Stimulated activated CD8-positive, alpha-beta memory T cell treated with anti-CD3 and anti-CD28 coated beads, Interleukin-15, amount 100 ng/mL, for 1 hour (primary cell): ENCODE data around the gene PTPN4.

Source experiments
- DNase-seq: peaks from one replicate; pipeline ENCODE4 v3.0.0-alpha.2; 2020; ENCODE audit warnings: low read depth

PTPN4 gene

DNA sequence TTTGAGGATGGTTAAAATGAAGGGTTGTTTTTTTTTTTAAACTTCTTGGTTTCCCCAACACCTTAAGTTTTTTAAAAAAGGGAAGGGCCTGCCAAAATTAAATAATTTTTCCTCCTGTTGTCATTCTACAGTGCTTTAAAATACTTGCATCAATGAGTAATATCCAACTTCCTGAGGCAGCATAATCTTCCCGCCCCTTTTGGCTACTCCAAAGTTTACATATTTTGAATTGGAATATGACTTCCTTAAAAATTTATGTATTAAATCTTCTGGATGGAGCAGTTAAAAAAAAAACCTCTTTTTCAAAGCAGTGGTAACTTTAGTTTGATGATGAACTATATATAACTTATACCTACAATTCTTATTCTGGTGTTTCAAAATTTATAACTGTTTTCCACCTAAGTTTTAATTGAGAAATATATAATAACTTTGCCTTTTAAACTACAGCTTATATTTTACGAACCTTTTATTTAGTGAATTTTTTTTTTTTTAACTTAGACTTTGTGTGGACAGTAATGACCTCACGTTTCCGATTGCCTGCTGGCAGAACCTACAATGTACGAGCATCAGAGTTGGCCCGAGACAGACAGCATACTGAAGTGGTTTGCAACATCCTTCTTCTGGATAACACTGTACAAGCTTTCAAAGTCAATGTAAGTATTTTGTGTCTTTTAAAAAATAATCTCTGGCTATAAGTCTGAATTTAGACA lies 49.8 kb downstream of the PTPN4 start:
- DNase-seq, result no peak

DNA sequence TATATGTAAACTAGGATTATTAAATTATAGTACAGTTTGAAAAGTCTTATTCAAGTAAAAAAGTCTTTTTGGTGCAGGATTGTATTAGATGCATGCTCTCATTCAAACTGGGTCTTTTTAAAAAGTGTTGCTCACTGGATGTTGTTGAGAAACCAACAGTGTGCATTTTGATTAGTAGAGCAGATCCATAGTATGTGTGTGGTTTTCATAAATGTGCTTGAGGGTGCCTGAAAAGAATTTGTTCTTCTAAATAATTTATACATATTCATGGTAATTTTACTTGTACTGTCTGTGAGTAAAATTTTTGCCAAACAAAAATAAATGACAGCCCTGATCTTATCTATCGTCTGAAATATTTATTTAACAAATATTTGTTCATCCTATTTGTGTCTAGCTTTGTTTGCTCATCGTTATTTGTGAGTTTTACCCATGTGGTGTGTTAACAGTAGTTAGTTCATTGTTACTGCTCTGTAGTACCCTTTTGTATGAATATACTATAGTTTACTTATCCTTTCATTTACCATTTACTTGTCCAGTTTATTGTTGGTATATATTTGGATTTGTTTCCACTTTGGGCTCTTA lies 50.4 kb downstream of the PTPN4 start:
- no peak for DNase-seq

DNA sequence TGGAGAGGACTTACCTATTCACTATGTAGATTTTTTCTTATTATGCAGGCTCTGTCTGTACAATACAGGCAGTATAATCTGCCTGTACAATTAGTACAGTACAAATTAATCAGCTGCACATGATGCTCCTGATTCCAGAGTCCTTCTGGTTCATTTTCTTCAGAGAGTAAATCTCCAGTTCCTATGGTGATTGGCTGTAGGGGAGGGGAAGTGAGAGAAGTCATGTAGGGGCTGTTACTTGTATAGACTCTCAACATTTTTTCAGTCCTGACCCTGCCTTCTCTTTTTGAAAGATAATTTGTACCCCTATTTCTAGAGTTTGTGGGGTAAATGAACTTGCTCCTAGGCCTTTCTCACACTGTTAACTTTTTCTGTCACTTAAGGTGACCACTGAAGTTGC lies 54.5 kb downstream of the PTPN4 start:
- DNase-seq, result no peak

DNA sequence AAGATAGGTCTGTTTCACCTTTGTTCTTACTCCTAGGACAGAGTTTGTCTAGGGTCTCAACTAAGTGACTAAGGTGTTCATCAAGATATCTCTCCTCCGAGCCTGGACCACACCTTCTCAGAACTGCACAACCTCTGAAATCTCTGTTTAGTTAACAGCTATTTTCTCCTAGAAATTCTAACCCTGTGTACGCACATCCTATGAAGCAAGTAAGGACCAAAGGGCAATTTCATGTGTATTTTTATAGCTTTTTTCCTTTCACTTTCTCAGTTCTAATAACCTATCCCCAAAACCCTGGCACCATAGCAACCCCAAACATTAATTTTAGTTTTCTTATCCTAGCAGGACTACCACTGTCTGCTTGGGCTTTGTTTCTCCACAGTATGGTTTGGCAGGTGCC lies 59.1 kb downstream of the PTPN4 start:
- DNase-seq, result no peak

DNA sequence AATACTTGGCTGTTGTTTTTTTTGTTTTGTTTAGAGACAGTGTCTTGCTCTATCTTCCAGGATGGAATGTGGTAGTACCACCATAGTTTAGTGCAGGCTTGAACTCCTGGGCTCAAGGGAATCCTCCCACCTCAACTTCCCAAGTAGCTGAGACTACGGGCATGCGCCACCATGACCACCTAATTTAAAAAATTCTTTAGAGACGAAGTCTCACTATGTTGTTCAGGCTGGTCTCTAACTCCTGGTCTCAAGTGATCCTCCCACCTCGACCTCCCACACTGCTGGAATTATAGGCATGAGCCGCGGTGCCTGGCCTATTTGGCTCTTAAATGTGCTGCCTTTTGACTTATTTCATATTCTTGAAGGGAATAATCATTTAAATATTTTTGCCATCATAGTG lies 60.1 kb downstream of the PTPN4 start:
- DNase-seq, result no peak

DNA sequence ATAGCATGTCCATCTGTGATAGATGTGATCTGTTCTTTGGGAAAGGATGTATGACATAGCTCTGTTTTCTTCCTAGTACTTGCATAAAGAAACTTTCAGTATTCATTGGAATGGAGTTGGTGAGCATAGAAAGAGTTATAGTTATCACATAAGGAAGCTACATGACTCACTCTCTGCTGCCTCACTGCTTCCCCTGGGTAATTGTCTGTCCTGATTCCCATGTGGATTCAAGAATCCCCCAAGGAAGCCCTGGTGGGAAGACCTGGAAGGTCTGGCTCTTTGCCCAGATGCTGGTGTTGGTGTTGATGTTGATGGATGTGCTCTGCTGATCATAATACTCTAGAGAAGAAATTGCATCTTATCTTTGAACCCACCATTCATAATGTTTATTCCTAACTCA lies 60.6 kb downstream of the PTPN4 start:
- no peak for DNase-seq

DNA sequence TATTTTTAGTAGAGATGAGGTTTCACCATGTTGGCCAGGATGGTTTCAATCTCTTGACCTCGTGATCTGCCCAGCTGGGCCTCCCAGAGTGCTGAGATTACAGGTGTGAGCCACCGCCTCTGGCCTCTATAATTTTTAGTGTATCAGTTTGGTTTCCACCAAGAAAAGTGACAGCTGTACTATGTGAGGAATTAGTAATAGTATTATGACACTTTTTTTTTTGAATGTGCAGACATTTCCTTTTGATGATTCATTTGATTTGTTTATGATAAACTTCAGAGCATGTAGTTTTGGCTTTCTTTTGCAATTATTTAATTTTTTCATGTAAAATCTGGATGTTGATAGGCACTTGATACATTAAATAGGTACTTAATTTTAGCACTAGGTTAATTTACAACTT lies 61.5 kb downstream of the PTPN4 start:
- no peak for DNase-seq

DNA sequence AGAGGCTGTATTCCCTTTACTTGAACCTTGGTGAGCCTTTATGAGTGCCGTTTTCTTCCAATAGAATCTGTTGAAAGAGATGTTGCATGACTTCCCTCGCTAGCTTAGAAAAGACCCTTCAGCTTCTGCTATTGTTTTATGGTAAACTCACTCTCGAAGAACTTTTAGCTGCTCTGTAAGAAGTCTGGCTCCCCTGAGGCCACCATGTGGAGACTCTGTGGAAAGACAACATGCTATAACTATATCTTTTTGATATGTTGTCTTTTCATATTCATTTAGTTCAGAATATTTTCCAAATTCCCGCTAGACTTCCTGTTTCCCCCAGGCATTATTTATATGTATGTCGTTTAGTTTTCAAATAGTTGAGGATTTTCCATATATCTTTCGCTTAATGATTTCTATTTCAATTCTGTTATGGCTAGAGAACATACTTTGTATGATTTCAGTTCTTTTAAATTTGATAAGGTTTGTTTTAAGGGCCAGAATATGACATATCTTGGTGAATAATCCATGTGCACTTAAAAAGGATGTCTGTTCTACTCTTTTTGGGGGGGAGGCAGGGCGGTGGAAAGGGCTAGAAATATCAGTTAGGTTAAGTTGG lies 64.1 kb downstream of the PTPN4 start:
- no peak for DNase-seq

DNA sequence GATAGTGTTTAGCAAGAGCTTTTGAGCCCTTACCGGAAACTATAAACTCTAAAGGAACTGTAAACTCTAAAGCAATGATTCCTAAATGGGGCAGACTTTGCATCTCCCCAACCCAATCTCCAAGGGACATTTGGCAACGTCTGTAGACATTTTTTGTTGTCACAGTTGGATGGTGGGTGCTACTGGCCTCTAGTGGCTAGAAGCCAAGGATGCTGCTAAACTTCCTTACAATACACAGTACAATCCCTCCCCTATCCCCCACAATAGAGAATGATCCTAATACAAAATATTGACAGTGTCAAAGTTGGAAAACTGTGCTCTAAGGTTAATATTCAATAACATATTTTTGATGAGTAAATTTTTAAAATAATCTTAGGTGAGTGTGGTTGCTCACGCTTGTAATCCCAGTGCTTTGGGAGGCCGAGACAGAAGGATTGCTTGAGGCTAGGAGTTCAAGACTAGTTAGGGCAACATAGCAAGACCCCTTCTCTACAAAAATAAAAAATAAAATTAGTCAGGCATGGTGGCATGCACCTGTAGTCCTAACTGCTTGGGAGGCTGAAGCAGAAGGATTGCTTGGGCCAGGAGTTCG lies 66.7 kb downstream of the PTPN4 start:
- no peak for DNase-seq

DNA sequence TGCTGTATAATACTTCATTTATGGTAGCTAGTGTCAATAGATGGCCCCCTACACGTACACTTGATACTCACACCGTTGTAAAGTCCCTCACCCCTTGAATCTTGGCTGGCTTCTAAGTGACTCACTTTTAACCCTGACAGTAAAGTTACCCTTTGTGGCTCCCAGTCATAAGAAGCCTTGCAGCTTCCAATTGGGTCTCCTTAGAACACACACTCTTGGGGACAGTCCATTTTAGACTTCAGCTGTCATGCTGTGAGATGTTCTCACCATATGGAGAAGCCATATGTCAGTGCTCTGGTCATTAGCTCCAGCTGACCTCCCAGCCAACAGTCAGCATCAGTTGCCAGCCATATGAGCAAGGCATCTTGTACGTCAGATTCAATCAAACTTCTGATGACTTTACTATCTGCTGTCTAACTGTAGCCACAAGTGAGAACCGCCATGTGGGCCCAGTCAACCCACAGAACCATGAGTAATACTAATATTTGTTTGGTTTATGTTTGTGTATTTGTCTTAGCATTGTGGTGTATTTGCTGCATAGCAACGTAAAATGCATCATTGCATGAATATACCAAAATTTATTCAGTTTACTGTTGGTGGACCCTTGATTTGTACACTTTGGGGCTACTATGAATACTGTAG lies 68.3 kb downstream of the PTPN4 start:
- no peak for DNase-seq

DNA sequence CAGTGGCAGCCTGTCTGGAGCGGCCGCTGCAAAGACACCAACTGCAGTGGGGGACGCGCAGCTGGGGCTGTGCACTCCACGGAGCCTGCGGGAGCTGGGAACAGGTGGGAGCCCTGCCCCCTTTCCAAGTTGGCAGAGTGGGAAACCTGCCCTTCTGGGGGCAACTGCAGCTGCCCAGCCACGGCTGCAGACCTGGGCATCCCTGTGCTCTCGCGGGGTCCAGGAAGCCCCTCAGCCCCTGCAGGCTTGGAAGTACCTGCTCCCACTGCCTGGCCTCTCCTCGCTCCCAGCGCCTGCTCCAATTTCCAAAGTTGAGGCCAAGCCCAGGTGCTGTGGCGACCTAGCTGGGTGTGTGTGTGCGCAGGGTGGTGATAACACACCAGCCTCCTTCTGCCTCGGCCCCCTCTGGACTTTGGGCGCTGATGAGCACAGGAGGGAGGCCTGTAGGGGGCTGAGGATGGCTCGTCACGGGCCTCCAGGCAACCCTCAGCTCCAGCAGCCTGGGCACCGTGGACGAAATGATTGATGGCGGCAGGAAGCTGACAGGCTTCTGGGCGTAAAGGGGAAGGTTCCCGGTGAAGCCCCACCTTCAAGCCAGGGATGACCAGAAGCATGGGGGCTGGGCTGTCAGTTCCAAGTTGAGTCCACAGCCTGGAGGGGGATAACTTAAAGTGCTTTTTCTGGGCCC lies 76.9 kb downstream of the PTPN4 start:
- DNase-seq, result no peak

DNA sequence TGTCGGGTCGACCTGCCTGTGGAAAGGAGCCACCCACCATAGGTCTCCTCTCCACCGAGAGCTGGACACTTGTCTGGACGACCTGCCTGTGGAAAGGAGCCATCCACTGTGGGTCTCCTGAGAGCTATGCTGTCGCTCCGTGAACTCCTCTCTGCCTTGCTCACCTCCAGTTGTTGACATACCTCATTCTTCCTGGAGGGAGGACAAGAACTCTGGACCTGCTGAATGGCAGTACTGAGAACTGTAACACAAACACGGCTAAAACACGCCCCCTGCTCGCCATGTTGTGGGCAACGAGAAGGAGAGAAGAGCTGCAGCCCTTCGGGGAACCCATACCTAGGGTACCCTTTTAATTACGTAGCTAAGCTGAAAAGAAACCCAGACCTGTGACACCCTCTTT lies 77.6 kb downstream of the PTPN4 start:
- DNase-seq, result no peak

DNA sequence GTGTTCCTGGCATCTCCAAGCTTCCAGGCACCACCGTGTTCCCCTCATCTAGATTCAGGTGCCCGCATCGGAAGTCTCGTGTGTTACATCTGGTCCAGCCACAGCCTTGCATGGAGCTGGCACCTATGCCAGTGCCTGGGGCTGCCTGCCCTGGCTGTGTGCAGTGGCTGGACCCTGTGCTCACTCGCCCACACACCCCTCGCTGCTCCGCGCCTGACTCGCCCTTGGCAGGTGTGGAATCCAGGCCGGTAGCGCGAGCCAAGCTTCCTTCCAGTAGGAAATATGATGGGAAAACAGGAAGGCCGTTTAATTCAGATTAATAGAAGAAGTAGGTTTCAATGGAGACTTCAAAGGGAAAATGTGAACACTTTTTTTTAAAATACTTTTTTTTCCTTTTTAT lies 78.0 kb downstream of the PTPN4 start:
- DNase-seq, result no peak

DNA sequence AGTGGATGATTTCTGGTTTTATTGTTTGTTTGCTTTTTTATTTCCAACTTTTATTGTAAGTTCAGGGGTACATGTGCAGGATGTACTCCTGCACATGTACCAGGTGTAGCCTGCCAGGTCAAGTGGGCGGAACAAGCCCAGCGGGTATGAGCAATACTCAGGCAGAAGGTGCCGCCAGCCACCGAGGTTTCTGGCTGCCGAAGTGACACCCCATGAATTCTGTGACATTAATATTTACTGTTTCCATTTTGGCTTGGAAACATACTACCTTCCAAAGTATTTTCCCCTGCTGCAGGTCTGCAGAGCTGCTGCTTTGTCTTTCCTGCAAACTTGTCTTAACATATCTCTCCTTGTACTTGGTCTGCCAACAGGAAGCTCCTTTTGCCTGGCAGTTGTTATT lies 78.5 kb downstream of the PTPN4 start:
- DNase-seq, result no peak

DNA sequence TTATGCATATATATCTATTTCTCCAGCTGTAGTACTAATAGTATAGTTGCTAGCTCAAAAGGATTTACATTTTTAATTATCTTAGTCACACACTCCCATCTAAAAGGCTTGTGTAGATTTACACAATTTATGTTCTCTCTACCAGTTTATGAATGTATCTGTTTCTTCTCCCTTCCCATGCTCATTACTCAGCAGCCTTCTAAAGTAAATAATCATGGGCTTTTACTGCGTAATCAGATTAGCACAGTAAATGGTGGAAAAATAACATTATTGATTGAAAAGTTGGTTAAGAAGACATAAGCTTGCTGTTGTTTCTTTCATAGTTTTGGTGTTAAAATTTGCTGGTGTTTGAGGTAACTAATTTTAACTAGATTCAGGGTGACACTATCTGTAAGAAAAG lies 81.8 kb downstream of the PTPN4 start:
- no peak for DNase-seq

DNA sequence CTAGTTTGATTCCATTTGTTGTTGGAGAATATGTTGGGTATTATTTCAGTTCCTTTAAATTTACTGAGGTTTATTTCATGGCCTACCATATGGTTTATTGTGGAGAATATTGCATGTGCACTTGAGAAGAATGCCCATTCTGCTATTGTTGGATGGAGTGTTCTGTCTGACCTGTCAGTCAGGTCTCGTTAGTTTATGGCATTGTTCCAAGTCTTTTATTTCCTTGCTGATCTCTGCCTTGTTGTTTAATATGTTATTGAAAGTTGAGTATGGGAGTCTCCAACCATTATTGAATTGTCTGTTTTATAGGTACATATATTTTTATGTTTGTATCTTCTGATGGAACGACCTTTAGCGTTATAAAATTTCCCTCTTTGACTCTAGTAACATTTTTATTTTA lies 86.3 kb downstream of the PTPN4 start:
- no peak for DNase-seq

DNA sequence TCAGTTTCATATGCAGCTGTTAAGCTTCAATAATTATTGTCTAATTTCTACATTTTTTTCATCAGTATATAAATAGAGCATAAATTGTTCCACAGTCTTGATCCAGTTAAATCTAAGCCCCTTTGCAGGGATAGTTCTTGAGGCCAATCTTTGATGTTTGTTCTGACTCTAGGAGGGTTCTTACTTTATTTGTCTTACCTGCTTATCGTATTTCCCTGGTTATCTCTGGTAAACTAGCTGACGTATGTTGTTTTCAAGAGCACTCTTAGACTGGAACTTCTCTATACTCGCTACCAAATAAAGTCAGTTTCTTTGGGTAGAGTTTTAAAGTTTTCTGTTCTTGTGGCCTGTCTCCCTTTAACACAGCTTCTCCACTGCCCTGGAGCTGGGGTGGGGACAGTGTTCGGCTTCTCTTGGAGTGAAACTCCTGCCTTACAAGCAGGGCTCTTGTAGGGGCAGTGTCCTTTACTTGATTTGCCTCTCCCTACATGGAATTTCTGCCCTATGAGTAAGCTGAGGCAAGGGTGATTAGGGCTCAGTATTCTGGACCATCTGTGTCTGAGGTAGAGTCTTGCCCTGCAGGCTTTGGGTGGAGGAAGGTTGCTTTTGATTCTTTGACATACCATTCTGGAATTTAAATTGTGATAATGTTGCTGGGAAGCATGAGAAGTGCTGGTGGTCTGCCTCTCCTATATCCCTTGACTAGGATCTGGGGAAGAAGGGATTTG lies 90.3 kb downstream of the PTPN4 start:
- DNase-seq, result no peak

DNA sequence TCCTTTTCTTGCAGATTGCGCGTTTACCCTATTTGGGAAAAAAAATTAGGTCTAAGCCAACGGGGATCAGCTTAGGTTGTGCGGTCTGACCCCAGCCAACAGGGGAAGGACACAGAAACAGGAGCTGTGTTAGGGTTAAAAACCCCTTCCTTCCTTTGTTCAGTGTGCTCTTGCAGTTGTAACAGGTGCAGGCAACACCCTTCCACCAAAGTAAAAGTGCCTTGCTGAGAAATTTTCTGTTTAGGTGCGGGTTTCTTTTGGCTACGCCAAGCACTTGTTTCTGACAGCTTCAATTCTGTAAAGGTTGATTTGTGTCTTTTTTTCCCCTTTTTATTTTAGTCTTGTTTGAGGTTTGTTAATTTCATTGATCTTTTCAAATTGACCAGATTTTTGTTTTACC lies 92.5 kb downstream of the PTPN4 start:
- no peak for DNase-seq

DNA sequence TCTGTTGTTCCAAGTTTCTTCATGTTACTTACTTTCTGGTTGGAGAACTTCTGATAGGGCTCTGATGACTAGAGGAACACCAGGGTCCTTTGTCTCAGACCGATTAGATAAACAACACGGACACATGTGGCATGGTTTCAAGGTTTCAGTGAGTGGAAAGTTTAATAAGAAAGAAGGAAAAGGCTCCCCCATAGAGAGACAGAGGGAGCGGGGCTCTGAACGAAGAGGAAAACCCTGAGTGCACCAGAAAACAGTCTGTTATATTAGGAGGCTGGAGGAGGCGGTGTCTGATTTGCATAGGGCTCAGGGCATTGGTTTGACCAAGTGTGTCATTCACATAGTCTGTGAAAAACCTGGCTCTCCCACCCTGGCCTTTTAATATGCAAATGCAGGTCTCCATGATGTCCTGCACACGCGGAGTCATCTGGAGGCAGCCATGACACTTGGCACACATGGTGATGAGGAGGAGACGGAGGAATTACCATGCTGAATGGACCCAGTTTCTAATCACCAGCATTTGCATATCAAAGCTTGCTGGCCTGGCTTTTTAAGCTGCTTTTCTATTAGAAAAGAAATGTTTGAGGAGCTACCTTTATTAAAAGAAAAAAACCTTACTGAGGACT lies 94.2 kb downstream of the PTPN4 start:
- DNase-seq, result no peak

DNA sequence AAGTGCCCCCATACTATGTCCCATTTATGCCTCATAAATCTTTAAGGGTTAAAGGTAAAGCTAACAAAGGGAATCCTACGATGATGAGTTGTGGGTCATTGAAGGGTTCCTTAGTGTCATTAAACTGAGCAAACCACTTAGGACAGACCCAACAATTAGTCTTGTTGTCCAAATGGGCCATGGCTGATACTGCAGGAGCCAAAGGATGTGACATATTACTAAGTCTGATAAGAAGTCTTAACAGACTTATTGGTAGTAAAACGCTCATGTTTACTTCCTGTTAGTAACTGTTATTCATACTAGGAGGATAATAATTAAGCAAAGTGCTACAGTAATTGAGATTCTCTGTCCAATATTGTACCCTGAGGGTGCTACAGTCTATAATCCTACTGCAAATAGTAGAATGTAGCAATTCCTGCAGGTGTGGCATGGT lies 96.8 kb downstream of the PTPN4 start:
- DNase-seq, result no peak

DNA sequence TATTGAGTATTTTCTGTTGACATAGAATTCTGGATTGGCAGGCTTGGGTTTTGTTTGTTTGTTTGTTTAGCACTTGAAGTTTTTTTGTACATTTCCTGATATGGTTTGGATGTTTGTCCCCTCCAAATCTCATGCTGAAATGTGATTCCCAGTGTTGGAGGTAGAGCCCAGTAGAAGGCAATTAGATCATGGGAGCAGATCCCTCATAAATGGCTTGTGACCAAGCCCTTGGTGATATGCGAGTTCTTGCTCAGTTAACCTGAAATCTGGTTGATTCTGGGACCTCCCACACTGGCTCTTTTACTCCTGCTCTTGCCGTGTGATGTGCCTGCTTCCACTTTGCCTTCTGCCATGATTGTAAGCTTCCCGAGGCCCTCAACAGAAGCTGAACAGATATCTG lies 98.0 kb downstream of the PTPN4 start:
- DNase-seq, result no peak
